Measurements from ENCODE around the gene SAXO2.
"Not testable (repeated sequence)": the region's sequence is repeated elsewhere in the genome, so short reads cannot be mapped to it uniquely, and the experiment has no call there.

Gene SAXO2

DNA sequence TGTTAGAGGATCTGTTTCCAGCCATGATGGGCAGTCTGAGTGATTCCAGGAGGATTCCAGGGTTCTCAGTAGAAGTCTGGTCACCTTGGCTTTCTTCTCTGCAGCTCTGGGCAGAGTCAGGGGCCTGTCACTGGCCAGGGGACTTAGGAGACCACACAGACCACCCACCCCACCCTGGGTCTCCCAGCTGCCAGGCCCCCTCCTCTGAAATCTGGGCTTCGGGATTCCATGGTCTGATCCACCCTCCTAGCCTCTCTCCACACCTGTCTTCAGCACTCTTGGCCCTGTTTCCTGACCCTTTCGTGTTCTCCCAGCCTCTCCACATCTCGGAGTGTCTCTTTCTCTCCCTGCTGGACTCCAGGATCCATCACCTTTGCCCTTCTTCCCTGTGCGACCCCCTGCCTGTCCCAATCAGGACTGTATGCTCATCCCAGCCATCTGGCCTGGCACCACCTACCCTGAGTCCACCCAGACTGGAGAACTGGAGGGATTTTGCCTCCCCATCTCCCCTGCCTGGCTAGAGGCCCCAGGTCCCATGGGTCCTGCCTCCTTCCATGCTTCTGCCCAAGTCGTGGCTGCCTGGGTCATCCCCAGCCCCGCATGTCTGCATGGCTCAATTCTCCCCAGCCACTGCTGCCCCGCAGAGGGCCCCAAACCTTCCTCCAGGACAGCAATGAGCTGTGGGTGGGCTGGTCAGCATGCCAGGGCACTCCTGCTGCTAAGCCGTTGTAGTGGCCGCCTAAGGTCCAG lies 52.3 kb downstream of the SAXO2 start:
- no peak for DNase-seq

- no peak for DNase-seq
Observed at GRCh38 chr15:82315519-82316246, 53.1 kb downstream of the SAXO2 start.

GRCh38 chr15:82316247-82317090 lies 53.9 kb downstream of the SAXO2 start:
- DNase-seq, result not testable (repeated sequence)

- DNase-seq, result no peak
Observed at GRCh38 chr15:82317091-82317489, 54.5 kb downstream of the SAXO2 start.

GRCh38 chr15:82317516-82317915 lies 54.9 kb downstream of the SAXO2 start:
- DNase-seq, result not testable (repeated sequence)

DNA sequence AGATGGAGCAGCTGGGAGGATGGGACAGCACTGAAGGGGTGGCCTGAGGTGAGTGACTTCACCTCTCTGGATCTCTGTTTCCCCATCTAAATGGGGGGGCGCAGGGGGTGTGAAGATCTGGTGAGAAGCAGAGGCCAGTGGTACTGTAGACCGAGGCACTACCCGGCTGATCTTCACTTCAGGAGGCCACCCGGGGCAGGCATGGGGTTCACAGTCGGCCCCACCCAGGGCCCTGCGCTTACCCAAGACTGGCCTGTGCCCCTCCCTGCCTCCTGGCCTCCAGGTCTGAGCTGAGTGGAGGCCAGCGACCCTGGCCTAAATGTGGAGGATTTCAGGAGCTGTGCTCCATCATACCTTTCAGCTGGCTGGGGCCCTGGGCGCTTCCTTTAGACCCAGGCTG lies 55.7 kb downstream of the SAXO2 start:
- DNase-seq, result not testable (repeated sequence)

- DNase-seq, result not testable (repeated sequence)
Observed at GRCh38 chr15:82319522-82320278, 57.1 kb downstream of the SAXO2 start.

DNA sequence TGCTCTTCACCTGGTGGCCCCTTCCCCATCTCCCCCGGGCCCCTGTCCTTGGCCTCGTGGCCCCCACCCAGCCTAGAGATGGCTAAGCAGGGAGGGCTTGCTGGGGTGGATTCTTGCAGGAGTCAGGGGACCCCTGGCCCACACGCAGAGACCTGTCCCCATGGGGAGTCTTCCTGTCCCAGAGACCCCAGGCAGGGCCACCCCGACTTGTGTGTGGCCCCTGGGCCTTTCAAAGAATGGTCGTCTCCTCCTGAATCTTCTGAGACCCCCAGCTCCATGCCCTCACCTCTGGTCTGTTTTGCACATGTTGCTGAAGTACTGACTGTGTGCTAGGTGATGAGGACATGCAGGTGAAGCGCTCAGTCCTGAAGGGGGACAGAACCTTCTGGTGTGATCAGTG lies 58.2 kb downstream of the SAXO2 start:
- not testable (repeated sequence) for DNase-seq

DNA sequence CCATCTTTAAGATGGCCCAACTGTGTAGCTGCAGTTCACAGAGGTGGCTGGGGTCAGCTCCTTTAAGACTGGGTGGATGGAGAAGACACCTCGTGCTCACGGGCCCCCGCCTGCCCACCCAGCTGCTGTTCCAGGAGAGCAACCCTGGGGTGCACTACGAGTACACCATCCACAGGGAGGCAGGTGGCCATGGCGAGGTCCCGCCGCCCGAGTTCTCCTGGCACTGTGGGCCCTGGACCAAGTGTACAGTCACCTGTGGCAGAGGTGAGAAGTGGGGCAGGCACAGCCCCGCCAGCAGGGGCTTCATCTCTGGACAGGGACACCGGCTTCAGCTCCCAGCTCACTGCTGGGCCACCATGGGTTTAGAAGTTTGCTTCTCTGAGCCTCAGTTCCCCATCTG lies 59.9 kb downstream of the SAXO2 start:
- not testable (repeated sequence) for DNase-seq

- not testable (repeated sequence) for DNase-seq
Observed at GRCh38 chr15:82324831-82325230, 62.2 kb downstream of the SAXO2 start.

GRCh38 chr15:82325646-82326045 lies 63.0 kb downstream of the SAXO2 start:
- not testable (repeated sequence) for DNase-seq

DNA sequence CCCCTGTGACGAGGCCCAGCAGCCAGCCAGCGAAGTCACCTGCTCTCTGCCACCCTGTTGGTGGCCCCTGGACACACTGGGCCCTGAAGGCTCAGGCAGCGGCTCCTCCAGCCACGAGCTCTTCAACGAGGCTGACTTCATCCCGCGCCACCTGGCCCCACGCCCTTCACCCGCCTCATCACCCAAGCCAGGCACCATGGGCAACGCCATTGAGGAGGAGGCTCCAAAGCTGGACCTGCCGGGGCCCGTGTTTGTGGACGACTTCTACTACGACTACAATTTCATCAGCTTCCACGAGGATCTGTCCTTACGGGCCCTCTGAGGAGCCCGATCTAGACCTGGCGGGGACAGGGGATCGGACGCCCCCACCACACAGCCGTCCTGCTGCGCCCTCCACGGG lies 64.3 kb downstream of the SAXO2 start:
- not testable (repeated sequence) for DNase-seq

DNA sequence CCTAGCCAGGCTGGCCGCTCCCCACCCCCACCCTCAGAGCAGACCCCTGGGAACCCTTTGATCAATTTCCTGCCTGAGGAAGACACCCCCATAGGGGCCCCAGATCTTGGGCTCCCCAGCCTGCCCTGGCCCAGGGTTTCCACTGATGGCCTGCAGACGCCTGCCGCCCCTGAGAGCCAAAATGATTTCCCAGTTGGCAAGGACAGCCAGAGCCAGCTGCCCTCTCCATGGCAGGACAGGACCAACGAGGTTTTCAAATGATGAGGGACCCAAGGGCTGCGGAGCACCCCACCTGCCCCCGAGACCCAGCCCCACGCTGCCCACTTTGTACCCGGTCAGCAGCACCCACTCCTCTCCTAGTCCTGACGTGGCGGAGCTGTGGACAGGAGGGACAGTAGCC lies 64.8 kb downstream of the SAXO2 start:
- DNase-seq, result not testable (repeated sequence)

DNA sequence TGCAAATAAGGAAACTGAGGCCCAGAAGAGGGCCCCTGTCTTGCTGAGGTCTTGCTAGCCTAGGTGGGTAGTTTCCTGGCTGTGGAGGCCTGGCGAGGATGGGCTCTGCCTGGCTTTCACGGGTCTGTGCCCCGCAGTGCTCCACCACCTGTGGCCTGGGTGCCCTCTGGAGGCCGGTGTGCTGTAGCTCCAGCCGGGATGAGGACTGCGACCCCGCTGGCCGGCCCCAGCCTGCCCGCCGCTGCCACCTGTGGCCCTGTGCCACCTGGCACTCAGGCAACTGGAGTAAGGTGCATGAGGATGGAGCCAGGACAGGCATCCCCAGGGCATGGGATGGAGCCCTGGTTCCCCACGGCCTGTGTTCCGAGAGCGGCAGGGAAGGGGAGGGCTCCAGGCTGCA lies 66.4 kb downstream of the SAXO2 start:
- DNase-seq, result not testable (repeated sequence)

DNA sequence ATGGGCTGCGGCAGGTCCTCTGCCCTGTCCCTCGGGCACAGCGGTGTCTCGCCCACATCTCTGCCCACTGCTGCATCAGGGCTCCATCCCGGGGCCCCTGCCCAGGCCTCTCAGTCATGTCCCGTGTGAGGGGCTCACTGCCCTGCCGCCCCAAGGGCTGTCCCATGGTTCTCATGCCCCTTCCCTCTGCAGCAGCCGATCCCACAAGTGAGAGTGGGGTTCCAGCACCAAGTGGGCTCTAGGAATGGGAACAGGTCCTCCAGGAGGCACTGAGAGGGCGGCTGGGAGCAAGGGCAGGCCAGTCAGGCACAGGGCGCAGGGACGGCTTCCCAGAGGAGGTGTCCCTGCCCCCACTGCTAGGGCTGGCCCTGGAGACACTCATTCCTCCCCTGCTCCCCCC lies 68.3 kb downstream of the SAXO2 start:
- not testable (repeated sequence) for DNase-seq

- not testable (repeated sequence) for DNase-seq
Observed at GRCh38 chr15:82331576-82332304, 69.1 kb downstream of the SAXO2 start.

DNA sequence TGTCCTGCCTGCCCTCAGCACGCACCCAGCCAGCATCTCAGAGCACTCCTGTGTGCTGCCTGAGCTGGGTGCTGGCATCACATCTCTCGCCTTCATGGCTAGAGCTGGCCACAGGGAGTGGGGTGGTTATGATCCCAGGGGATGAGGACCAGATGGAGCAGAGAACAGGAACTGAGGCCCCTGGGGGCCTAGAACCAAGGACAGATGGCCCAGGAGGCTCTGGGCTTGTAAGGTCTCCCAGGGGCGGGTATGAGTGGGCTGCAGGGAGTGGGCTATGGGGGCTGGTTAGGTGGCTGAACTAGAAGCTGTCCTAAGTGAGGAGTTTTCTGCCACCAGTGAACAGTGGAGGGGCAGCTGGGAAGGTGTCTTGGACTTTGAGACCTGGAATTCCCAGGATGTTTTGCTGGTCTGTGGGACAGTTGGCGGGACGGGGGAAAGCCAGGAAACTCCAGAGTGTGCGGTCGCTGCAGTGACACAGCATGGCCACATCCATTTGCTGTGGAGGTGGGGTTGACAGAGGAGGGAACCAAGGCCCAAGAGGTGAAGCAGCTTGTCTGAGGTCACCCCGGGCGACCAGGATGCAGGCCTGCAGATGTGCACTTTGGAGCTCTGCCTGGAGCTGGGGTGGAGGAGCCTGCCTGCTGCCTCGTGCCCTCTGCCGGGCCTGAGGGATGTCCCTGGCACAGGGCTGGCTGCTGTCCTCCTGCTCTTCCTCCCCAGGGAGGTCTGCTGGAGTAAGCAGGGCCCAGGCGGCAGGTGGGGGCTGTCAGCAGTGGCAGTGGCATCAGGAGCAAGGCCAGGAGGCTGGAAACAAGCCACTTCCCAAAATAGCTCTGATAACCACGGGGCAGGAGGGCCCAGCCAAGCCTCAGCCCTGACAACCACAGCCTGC lies 70.3 kb downstream of the SAXO2 start:
- DNase-seq, result not testable (repeated sequence)

DNA sequence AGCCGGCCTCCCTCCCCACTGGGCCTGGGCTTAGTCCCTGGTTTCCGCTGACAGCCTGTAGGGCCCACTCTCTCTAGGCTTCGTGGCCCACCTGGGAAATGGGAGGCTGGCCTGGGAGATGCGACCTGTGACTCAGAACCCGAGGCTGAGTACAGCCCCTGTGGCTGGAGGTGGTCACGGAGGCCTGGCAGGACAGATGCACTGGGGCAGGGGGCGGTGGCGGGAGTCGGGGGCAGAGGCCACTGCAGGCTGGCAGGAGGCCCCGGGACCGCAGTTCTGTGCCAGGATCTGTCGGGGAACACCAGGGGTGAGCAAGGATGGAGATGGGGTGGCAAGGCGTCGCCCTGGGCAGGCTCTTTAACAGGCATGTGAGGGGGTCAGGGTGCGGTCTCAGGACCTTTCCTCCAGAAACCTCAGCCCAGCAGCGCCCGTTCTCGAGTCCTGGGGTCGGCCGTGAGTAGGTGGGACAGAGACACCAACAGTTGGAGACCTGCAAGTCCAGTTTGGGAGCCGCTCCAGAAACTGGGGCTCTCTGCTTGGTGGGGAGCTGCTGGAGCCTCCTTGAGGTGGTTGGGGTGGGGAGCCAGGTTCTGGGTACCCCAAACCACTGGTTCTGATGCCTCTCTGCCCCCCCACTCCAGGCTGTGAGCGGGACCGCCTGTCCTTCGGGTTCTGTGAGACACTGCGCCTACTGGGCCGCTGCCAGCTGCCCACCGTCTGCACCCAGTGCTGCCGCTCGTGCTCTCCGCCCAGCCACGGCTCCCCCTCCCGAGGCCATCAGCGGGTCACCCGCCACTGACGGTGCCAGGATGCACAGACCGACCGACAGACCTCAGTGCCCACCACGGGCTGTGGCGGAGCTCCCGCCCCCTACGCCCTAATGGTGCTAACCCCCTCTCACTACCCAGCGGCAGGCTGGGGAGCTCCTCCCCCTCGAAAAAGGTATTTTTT lies 71.3 kb downstream of the SAXO2 start:
- DNase-seq, result not testable (repeated sequence)
